Fibroblast of pulmonary artery (primary cell): ENCODE results near the gene VAV2.

ENCODE experiments used
- DNase-seq: peaks from one replicate; pipeline ENCODE4 v3.0.0-alpha.2; 2010; ENCODE audit warnings: low read depth
- H3K4me3 ChIP-seq: replicated peaks from 2 replicates; pipeline ENCODE4 v1.5.1; 2011; ENCODE audit warnings: low read depth, mild to moderate bottlenecking, control low read depth, low read length, moderate library complexity
- CTCF ChIP-seq: IDR thresholded peaks from 2 replicates; pipeline ENCODE4 v1.5.1; 2011; ENCODE audit warnings: mild to moderate bottlenecking, control low read depth, low read length, inconsistent platforms; ENCODE audit errors: missing control alignments

The VAV2 gene

DNA sequence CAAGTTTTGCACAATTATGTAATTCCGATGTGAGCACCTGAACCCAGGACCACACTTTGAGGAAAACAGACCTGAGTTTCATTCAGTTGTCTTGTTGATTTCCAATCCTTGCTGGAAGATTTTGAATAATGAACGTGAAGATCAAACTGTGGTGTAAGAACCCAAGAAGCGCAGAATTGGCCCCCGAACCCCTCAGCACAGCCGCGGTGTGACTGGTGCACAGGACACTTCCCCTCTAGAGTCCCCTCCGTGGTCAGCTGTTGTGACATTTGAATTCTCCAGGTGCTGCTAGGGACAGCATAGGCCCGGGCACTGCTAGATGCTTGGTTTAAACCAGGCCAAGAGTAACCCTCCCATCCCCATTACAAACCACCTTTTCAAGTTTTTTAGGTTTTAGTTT is 34.9 kb upstream of the VAV2 start:
- DNase-seq = no peak
- no peak for TF ChIP-seq CTCF
- H3K4me3 ChIP-seq = no peak overlapping the region

DNA sequence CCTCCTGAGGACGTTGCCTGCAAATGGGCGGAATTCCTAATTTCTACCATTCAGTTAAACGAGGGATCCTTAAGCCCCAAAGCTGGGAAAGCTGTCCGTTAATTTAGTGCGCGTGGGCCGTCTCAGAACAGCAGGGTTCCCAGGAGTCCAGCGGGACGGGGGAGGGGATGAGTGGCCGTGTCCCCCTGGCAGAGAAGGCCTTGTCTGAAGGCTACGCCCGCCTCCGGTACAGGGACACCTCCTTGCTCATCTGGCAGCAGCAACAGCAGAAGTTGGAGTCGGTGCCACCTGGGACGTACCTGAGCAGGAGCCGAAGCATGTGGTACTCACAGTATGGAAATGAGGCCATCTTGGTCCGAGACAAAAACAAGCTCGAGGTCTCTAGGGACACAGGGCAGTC is 34.5 kb upstream of the VAV2 start:
- TF ChIP-seq CTCF = no peak
- no peak for DNase-seq
- no peak overlapping the region for H3K4me3 ChIP-seq

DNA sequence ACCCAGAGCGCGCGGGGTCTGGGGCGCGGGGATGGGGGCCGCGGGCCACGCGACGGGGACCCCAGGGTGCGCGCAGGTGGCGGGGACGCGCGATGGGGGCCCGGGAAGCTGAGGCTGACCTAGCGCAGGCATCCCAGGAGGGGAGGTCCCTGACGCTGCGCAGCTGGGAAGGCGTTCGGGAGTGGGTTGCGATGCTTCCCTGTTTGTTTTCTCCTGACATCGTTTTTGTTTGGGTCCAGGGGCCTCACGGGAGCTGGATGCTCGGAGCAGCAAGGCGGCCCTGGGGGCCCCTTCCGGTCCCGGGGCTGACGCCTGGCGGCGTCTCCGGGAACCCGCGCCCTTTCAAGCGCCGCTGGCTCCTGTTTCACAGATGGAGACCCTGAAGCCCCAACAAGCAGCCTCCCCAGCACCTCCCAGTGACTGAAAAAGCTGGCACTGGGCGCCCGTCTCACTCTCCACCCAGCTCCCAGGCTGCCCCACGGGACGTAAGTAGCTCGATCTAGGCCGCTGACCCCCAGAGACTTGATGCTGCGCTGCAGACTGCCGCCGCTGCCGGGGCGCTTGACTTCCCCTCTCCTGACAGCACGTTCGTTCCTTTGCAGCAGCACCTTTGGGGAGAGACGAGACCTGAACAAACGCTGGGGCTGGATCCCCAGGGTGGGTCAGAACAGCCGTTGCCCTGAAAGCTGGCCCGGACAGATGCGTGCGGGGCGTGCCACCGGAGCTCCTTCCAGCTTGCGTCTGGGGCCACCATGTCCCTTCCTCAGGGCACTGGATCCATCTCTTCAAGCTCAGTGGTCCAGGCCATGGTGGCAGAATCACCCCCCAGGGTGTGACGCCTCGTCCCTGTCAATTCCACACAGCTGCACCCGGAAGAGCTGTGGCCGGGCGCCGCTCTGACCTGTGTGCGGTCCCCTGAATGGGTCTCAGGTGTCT is 33.8 kb upstream of the VAV2 start:
- peak; percentile 33 for DNase-seq
- peak overlapping the region; percentile 62 for H3K4me3 ChIP-seq
- TF ChIP-seq CTCF = peak; percentile 12

DNA sequence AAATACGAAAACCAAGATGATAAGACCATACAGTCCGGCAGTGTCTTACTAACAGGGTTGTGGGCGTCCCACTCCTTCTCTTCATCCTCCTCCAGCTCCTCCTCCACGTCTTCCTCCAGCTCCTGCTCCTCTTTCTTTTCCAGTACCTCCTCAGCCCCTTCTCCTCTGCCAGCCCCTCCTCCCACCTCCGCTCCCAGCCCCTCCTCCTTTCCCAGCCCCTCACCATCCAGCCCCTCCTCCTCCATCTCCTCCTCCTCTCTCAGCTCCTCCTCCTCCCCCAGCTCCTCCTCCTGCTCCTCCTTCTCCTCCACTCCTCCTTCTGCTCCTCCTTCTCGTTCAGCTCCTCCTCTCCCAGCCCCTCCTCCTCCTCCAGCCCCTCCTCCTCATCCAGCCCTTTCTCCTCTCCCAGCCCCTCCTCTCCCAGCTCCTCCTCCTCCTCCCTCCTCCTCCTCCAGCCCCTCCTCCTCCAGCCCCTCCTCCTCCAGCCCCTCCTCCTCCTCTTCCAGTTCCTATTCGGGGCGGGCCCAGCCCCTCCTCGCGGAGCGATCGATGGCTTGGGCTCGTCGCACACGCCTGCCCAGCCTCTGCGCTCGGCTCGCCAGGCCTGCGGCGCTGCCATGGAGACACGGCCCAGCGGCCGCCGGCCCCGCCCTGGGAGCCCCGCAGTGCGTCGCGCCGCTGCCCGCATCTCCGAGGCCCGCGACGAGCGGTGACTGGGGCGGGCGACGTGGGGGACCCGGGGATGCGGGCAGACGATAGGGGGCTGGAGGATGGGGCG is 32.9 kb upstream of the VAV2 start, which contains the start of gene BRD3OS:
BRD3OS (plus strand) TSS at position 654 of the 778 bp plus-strand sequence. CDS start 1,267 bp downstream, outside the sequence.
- TF ChIP-seq CTCF = no peak

DNA sequence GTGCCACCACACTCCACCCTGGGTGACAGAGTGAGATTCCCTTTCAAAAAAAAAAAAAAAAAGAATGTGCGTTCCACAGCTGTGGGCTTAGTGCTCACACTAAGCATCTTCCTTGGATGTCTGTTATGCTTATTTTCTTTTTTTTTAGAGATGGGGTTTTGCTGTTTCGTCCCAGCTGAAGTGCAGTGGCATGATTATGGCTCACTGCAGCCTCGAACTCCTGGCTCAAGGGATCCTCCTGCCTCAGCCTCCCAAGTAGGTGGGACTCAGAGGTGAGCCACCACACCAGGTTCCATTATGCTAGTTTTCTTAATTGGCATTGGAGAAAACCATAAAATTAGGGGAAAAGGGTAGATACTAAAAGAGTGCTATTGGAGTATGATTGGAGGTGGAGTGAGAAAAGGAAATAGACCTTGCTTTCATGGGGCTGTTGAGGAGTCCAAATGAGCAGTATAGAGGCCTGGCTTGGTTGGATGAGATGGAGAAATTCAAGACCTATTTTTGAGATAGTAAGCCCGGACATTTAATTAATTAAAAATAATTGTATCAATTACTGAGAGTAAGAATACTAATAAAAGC is 32.2 kb upstream of the VAV2 start:
- peak overlapping the region; percentile 54 for H3K4me3 ChIP-seq
- DNase-seq = no peak
- TF ChIP-seq CTCF = no peak

More for the DNA sequence above, 32.9 kb upstream of the VAV2 start, which contains the start of gene BRD3OS:
- H3K4me3 ChIP-seq = peak within 1 kb of the TSS; percentile 62
- DNase-seq = peak; percentile 100

- no peak for TF ChIP-seq CTCF
- no peak overlapping the region for H3K4me3 ChIP-seq
- no peak for DNase-seq
Measured at GRCh38 chr9:134014946-134015345, 22.8 kb upstream of the VAV2 start.
